ENCODE results near the gene NRXN3.

- TF ChIP-seq CTCF (conservative IDR thresholded peaks at IDR 0.05; ENCODE audit: low read depth in 2 of 2) (no peak), REST (IDR thresholded peaks at IDR 0.05; ENCODE audit: unreplicated experiment) (no peak), POLR2AphosphoS5 (IDR thresholded peaks at IDR 0.05; ENCODE audit: low read depth) (no peak), EZH2 (IDR thresholded peaks at IDR 0.05; ENCODE audit: low read depth, unreplicated experiment) (no peak), CREB1 (CRISPR knock-in tag; IDR thresholded peaks at IDR 0.05; ENCODE audit: low read depth) (no peak), EZH2phosphoT487 (IDR thresholded peaks at IDR 0.05; ENCODE audit: unreplicated experiment) (no peak), STAT1 (IDR thresholded peaks at IDR 0.05; ENCODE audit: unreplicated experiment) (no peak), ZNF114 (CRISPR knock-in tag; IDR thresholded peaks at IDR 0.05) (no peak)
These were observed 16.1 kb downstream of the NRXN3 start for GRCh38 chr14:78186277-78186676.

All from GM23338 (cell line).